Measurements from ENCODE around the gene FASTK. TPM values are rescaled to one million over a fixed set of nuclear protein-coding genes. Genes with fewer than 3 reads are reported as not detected.

The FASTK gene
- total RNA-seq, 4 donors from 2014 or later = 51.3 to 82.2 (median 60.8) TPM

DNA sequence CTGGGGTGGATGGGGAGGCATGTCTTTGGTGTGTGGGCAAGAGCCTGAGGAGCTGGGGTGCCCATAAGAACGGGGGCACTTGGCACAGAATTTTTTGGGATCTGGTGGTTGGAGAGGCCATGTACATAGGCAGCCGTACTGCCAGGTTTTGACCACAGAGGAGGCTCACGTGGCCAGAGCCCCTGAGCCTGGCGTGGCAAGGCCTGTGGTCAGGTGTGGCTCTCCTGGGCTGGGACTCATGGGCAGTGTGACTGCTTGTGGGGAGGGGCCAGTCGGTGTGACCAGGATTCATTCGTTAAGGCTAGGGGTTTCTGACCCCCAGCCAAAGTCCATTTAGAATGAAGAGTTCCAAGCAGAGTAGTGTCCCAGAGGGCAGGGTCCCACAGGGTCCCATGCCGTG, 43.9 kb upstream of the FASTK start:
- H3K9me3 ChIP-seq = no peaks in the 10 kb centered on the region
- no peak for ATAC-seq
- TF ChIP-seq EP300 (IDR thresholded peaks at IDR 0.05) (no peak), POLR2AphosphoS5 (IDR thresholded peaks at IDR 0.05) (no peak), POLR2A (IDR thresholded peaks at IDR 0.05) (no peak)
- TF ChIP-seq, protein P1, sequence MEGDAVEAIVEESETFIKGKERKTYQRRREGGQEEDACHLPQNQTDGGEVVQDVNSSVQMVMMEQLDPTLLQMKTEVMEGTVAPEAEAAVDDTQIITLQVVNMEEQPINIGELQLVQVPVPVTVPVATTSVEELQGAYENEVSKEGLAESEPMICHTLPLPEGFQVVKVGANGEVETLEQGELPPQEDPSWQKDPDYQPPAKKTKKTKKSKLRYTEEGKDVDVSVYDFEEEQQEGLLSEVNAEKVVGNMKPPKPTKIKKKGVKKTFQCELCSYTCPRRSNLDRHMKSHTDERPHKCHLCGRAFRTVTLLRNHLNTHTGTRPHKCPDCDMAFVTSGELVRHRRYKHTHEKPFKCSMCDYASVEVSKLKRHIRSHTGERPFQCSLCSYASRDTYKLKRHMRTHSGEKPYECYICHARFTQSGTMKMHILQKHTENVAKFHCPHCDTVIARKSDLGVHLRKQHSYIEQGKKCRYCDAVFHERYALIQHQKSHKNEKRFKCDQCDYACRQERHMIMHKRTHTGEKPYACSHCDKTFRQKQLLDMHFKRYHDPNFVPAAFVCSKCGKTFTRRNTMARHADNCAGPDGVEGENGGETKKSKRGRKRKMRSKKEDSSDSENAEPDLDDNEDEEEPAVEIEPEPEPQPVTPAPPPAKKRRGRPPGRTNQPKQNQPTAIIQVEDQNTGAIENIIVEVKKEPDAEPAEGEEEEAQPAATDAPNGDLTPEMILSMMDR (IDR thresholded peaks at IDR 0.05) = no peak
- no peak overlapping the region for H3K4me3 ChIP-seq
- H3K27me3 ChIP-seq = no peaks in the 10 kb centered on the region
- H3K27ac ChIP-seq = no peak overlapping the region
- peaks cover 0 to 28% (median 5%) of the 10 kb centered on the region in 3 donors for H3K4me1 ChIP-seq
- H3K36me3 ChIP-seq = peaks cover 0 to 86% of the 10 kb centered on the region in 2 donors
- WGBS, 2 donors (ENCODE audit: low coverage in 1 of 2) = no CpG with 5 or more reads among the region's 7 CpGs

DNA sequence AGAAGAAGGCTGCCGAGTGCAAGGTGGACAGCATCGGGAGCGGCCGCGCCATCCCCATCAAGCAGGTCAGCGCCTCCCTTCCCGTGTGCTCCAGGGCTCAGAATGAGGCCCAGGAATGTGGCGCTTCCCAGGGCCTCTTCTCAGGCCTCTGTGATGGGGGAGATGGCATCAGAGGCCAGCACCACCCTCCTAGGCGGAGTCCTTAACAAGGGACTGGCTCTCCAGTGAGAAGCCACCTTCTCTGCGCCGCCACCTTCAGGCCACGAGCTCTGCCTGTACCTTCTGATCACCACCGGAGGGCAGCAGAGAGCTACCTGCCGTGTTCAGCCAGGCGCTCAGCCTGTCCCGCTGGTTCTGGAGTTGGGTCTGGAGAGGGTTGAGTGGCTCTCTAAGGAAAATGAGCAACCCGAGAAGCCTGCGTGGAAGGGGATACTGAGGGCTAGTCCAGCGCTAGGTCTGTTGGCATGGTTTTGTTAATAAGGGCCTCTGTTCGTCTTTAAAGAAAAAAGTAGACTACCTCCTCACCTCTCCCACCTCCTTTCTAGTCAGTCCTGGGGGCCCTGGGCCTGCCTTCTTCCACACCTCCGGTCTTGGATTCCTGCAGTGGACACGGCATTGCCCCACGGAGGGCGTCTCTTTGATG, 43.3 kb upstream of the FASTK start:
- H3K27ac ChIP-seq = no peak overlapping the region
- peak; percentile 87 for ATAC-seq
- H3K4me3 ChIP-seq = no peak overlapping the region
- 23 to 35% methylated on average over 4 to 8 of the region's 24 CpGs for WGBS, 2 donors (ENCODE audit: low coverage in 1 of 2)
- TF ChIP-seq, protein P1 (IDR thresholded peaks at IDR 0.05) = peak in 3 of 4 experiments; percentile 94 to 97 (median 96)
- no peak for TF ChIP-seq EP300 (IDR thresholded peaks at IDR 0.05)
- TF ChIP-seq POLR2AphosphoS5 (IDR thresholded peaks at IDR 0.05) = no peak
- no peaks in the 10 kb centered on the region for H3K9me3 ChIP-seq
- H3K4me1 ChIP-seq = peaks cover 0 to 28% (median 5%) of the 10 kb centered on the region in 3 donors
- H3K27me3 ChIP-seq = no peaks in the 10 kb centered on the region
- peaks cover 0 to 86% of the 10 kb centered on the region in 2 donors for H3K36me3 ChIP-seq

DNA sequence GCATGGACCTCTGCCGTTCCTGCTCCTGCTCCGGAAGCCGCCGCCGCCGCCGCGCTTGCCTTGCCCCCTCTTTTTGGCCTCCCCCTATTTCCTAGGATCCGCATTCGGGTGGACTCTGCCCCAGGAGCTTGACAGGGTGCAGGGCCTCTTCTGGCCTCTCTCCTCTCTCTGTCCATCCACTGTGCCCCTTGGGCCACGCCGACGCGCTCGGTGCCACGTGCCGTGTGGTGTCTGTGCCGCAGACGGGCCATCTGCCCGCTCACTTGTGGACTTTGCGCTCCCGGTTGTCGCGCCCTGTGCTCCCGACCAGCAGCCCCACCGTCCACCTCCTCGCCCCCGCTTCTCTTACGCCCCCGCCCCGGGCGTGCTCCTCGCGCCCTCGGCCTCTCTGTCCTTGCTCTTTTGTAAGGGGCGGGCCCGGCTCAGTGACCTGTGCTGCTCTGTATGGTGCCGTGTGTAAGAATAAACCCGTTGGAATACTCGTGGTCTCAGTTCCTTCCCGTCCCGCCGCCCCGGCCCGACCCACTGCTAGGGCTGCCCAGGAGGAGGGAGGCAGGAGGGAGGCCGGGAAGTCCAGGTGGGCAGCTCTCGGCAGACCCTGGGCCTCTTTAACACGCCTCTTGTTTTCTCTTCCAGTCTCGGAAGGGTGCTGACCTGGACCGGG, 42.7 kb upstream of the FASTK start:
- no peak overlapping the region for H3K4me3 ChIP-seq
- ATAC-seq = no peak
- no peaks in the 10 kb centered on the region for H3K9me3 ChIP-seq
- peaks cover 0 to 28% (median 5%) of the 10 kb centered on the region in 3 donors for H3K4me1 ChIP-seq
- TF ChIP-seq EP300 (IDR thresholded peaks at IDR 0.05) = no peak
- TF ChIP-seq POLR2A (IDR thresholded peaks at IDR 0.05) = no peak
- TF ChIP-seq, protein P1 (IDR thresholded peaks at IDR 0.05) = no peak
- TF ChIP-seq POLR2AphosphoS5 (IDR thresholded peaks at IDR 0.05) = no peak
- peaks cover 0 to 86% of the 10 kb centered on the region in 2 donors for H3K36me3 ChIP-seq
- H3K27ac ChIP-seq = no peak overlapping the region
- WGBS, 2 donors (ENCODE audit: low coverage in 1 of 2) = 86 to 96% methylated on average over 17 to 36 of the region's 50 CpGs
- no peaks in the 10 kb centered on the region for H3K27me3 ChIP-seq

DNA sequence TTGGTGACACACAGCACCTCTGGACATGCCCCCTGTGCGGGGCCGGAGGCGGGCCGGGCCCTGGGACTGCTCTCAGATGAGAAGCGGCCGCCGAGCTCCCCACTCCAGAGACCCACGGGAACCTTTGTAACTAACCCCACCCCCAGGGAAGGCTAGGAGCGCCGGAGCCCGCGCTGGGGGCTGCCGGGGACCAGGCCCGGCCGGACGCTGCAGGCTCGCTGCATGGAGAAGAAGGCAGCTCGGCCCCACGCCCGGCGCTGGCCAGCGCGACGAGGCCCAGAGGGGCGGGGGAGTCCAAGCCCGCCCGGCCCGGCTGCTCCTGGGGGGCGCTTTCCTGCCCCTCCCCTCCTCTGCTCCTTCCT, 42.2 kb upstream of the FASTK start:
- H3K27ac ChIP-seq = no peak overlapping the region
- H3K9me3 ChIP-seq = no peaks in the 10 kb centered on the region
- no peaks in the 10 kb centered on the region for H3K27me3 ChIP-seq
- H3K4me3 ChIP-seq = no peak overlapping the region
- H3K4me1 ChIP-seq = peaks cover 0 to 28% (median 5%) of the 10 kb centered on the region in 3 donors
- H3K36me3 ChIP-seq = peaks cover 0 to 86% of the 10 kb centered on the region in 2 donors
- 75% methylated on average over 2 of the region's 29 CpGs; no CpG with 5 or more reads in 1 of the 2 donors for WGBS, 2 donors (ENCODE audit: low coverage in 1 of 2)
- TF ChIP-seq POLR2A (IDR thresholded peaks at IDR 0.05) (no peak), EP300 (IDR thresholded peaks at IDR 0.05) (no peak), POLR2AphosphoS5 (IDR thresholded peaks at IDR 0.05) (no peak)
- TF ChIP-seq, protein P1 (IDR thresholded peaks at IDR 0.05) = no peak
- no peak for ATAC-seq

DNA sequence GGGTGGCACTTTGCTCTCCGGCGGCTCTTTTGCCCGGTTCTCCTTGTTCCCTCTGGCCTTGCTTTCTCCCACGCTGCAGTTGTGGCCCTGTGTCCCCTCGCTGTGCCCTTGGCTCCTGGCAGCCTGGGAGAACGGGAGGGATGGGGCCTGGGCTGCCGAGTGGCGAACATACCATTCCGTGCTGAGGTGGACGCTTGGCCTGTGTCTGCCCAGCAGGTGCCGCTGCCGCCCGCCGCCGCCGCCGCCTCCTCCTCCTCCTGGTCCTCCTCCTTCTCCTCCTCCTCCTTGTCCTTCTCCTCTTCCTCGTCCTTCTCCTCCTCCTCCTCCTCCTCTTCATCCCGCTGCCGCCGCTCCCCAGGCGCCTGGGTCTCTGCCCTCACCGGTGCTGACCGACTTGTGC, 41.7 kb upstream of the FASTK start:
- H3K36me3 ChIP-seq = peaks cover 0 to 86% of the 10 kb centered on the region in 2 donors
- peaks cover 0 to 28% (median 5%) of the 10 kb centered on the region in 3 donors for H3K4me1 ChIP-seq
- no peak for ATAC-seq
- no peak overlapping the region for H3K27ac ChIP-seq
- no peaks in the 10 kb centered on the region for H3K27me3 ChIP-seq
- no peaks in the 10 kb centered on the region for H3K9me3 ChIP-seq
- 68% methylated on average over 15 of the region's 24 CpGs; no CpG with 5 or more reads in 1 of the 2 donors for WGBS, 2 donors (ENCODE audit: low coverage in 1 of 2)
- H3K4me3 ChIP-seq = no peak overlapping the region
- TF ChIP-seq, protein P1 (IDR thresholded peaks at IDR 0.05) = no peak
- TF ChIP-seq POLR2A (IDR thresholded peaks at IDR 0.05) (no peak), EP300 (IDR thresholded peaks at IDR 0.05) (no peak), POLR2AphosphoS5 (IDR thresholded peaks at IDR 0.05) (no peak)
